GM18502 (cell line): ENCODE results near the gene C1QTNF9.
"Not testable (repeated sequence)": the region's sequence is repeated elsewhere in the genome, so short reads cannot be mapped to it uniquely, and the experiment has no call there.

Experiments used
- ATAC-seq: cut with Tn5 transposase; IDR thresholded peaks from one replicate; pipeline ENCODE4 v1.9.1; 2021; ENCODE audit warnings: mild to moderate bottlenecking; ENCODE audit not compliant: unreplicated experiment, poor library complexity

Gene C1QTNF9

DNA sequence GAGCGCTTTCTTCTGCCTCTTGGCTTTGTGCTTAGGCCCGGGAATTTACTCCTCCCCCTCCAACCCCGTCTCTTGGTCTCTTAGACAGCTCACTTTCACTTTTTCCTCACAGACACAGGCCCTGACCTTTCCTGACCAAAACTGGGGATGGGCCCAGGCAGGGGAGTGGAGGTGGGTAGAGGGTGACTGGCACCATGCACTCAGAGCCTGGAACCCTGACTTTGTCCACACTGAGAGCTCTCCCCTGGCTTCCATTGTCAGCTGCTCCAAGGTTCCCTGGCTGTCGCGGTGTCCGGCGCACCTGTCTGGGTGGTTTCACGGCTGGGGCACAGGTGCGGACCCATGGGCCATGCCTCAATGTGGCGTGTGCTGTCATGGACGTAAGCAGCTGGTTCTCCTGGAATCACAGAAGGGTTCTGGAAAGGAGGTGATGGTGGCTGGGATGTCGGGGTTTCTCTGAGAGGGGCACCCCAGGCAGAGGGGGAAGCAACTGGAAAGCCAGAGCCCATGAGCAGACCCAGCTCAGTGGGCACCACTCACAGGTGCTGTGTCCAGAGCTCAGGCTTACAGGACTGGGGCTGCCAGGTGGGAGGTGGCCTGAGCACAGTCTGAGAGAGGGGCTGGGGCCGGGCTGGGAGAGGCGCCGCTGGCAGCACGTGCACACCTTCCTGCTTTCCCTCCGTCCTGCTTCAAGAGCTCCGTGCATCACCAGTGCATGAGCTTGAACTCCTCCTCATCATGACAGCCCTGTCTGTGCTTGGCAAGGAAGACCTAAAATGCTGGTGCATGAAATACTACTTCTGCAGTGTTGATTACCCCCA lies 28.0 kb upstream of the C1QTNF9 start:
- ATAC-seq = no peak

DNA sequence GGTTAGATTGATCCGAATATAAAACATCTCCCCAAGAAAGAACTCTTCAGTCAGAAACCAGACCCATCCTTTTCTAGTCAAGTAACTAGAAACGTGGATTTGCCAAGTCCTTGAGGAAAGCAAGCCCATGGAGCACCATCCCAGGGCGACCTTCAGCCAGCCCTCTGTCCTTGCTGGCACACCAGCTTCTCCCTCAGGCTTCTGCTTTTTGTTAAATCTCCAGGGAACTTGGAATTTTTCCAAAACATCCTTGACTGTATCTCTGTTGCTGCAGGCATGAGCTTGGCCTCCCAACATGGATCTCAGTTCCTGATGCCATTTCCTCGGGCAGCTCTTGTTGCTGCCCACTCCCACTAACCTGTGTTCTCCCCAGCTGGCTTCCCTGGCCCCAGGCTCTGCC lies 27.1 kb upstream of the C1QTNF9 start:
- ATAC-seq = no peak

DNA sequence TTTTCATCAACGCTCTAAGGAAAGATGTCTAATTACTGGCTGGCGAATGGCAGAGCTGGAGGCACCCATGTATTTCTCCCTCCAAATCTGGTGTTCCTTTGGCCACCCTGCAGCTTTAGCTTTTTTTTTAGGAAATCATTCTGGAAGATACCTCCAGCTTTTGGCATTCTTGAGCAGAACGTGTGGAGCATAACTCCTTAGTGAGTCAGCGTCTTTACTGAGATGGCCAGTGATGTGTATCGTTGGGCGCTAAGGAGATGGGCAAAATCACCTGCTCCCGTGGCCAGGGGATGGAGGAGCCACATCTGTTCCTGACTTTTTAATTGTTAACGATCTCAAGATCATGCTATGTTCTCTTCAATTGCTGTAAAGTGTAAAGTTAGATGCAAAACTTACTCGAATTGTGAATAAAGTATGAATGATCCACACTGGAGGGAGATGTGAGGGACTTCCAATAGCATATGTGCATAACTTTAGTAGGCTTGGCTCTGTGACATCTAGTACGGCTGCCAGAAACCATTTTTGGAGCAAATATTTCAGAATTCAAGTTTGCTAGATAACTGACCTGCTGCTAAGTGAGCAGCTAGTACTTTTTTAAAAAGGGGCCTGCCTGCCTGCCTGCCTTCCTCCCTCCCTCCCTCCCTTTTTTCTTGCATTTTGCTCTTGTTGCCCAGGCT lies 24.4 kb upstream of the C1QTNF9 start:
- no peak for ATAC-seq

DNA sequence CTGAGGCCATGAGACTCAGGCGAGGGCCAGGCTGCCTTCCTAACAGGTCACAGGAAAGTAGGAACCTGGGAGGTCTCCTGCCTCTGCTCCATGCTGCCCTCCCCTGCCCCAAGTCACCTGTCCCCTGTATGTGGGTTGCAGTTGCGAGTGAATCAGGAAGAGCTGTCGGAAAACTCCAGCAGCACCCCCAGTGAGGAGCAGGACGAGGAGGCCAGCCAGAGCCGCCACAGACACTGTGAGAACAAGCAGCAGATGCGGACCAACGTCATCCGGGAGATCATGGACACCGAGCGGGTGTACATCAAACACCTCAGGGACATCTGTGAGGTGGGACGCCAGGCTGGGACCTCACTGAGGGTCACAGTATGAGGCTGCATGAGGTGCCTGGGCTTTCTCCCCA lies 22.8 kb upstream of the C1QTNF9 start:
- ATAC-seq = no peak

DNA sequence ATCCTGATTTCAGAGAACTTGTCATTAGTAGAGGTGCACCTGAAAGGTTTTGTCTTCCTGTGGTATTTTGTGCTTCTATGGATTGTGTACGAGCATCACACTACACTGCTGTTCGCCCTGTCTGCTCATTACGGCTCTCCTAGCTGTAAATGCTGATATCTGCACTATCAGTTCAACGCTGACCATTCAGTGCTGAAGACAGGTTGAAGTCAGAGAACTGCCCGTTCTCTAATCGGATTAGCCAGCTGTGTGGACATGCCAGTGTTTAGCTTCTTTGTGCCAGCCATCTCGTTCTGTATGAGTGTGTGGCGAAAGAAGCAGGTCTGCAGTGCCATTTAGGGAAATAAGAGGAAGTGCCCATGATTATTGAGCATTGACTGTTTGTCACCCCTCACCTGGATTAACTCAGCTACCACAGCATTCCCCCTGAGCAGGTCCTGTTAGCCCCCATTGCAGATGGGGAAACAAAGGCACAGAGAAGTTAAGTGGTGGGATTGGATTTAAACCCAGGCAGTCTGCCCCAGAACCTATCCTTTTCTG lies 21.6 kb upstream of the C1QTNF9 start:
- no peak for ATAC-seq

DNA sequence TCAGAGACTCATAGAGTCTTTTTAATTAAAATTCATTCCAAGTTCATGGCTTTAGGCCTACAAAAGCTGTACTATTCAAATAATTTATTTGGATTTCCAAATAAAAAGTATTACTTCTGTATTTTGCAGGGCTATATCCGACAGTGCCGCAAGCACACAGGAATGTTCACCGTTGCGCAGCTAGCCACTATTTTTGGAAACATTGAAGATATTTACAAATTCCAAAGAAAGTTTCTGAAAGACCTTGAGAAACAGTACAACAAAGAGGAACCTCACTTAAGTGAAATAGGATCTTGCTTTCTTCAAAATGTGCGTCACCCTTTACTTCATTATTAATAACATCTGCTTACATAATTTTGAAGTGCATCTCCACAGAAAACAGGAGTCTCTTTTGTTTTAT lies 20.5 kb upstream of the C1QTNF9 start:
- no peak for ATAC-seq

DNA sequence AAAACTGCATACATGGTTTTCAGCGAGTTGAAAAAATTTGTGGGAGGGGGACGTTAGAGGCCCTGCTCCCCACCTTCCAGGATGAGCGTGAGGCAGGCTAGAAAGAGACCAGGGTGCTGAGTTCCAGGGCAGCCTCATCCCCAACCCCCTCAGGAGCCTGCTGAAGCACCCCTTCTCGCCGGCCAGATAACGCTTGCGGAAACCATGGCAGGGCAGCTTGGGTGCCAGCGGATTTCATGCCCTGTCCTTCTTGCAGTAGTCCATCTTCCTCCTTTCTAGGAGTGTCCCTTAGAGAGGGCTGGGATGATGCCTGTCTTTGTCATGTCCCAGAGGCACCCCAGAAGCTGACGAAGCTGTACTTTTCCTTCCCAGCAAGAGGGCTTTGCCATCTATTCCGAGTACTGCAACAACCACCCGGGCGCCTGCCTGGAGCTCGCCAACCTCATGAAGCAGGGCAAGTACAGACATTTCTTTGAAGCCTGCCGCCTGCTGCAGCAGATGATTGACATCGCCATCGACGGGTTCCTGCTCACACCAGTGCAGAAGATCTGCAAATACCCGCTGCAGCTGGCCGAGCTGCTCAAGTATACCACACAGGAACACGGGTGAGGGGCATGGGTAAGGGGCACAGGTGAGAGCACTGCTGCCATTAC lies 19.0 kb upstream of the C1QTNF9 start:
- ATAC-seq = no peak

DNA sequence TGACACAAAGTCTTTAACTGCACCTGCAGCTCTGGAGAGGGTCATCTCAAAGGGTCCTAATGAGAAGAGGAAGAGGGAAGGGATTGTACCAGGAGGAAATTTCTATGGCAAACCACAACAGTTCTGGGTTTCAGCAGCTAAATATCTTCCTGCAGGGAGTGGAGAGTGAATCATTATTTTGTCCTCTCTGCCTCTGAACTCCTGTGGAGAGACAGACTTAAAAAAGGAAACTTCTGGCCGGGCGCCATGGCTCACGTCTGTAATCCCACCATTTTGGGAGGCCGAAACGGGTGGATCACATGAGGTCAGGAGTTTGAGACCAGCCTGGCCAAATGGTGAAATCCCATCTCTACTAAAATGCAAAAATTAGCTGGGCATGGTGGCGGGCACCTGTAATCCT lies 16.9 kb upstream of the C1QTNF9 start:
- no peak for ATAC-seq

DNA sequence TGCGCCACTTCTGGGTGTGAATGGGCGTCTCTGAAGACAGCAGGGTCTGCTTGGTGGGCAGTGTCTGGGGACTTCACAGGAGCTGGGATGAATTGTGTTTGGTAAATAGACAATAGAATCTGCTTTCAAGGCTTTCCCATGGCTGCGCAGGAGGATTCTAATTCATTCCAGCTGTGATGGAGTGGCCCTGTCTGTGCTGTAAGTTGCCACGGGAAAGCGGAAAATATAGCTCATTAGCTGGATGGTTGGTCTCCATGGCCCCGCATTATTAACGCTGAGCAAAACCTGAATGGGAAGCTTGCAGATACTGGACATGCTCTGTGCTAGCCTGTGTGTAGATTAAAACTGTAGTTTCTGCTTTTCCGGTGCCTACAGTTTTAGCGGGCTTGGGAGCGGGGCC lies 15.6 kb upstream of the C1QTNF9 start:
- no peak for ATAC-seq

DNA sequence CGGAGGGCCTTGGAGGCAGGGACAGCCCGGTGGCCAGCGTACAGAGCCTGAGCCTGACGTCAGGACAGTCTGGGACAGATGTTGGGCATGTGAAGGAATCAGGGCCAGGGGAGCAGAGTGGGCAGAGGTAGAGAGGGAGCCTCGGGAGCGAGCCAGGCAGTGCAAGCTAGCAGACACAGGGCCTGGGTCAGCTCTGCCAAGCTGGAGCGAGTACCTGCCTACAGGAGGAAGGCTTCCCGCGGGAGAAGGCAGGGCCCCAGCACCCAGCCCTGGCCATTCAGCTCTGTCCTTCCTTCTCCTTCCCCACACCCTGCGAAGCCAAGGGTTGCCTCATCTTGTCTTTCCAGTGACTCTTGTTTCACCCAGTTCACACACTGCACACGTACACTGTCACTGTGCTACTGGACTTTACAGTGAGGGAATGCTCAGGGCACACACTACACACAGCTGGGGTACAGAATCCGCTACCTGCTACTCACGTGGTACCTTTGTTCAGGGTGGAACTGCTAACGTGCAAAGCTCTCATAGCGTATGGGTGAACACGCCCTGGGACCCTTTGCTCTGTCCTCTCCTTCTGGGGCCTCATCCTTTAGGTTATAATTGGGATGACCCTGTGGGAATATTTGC lies 9.8 kb upstream of the C1QTNF9 start:
- no peak for ATAC-seq

DNA sequence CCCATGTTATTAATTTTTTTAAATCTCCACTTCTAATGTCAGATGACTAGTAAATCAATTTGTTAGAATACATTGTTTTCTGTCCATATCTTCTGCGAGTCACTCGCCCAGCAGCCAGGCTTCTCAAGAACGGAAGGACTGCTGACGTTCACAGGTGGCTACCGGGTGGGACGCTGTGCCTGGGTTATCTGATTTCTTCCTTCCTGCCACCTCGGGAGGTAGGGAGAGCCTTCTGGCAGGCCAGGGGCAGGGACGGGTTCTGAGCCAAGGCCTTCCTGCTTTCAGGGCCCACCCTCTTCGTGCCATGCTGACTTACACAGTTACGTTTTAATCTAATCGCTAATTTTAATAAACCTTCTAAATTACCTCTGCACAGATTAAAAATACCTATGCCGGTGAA lies 7.9 kb upstream of the C1QTNF9 start:
- ATAC-seq = no peak

DNA sequence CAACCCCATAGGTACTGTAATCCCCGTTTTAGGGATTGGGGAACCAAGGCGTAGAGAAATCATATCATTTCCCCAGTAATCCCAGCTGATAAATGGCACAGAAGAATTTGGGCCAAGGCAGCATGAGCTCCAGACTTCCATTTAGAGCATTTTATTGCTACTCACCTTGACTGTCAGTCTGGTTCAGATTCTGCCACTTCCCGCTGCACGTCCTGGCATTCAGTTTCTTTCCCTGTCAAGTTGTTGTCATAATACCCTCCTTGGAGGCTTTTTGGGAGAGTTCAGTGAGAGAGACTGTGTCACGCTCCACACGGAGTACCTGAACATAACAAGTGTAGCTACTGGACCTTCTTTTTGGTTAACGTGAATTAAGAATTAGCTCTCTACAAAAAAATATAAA lies 7.5 kb upstream of the C1QTNF9 start:
- ATAC-seq = no peak

DNA sequence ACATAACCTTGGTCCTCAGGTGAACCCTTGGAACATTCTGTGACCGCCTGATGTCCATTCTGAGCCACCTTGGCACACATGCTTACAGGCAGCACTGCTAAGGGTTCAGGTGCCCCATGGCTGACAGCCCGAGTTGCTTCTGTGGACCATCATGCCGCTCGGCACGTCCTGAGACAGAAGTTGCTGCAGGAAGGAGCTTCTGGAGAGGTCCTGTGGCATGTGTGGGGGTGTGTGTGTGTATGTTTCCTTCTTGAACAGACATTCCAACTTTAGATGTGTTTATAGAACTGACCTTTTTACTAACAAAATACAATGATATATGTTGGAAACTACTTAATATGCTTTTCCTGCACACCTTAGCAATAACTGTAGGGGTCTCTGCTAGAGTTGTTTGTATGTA lies 4.8 kb upstream of the C1QTNF9 start:
- ATAC-seq = no peak

DNA sequence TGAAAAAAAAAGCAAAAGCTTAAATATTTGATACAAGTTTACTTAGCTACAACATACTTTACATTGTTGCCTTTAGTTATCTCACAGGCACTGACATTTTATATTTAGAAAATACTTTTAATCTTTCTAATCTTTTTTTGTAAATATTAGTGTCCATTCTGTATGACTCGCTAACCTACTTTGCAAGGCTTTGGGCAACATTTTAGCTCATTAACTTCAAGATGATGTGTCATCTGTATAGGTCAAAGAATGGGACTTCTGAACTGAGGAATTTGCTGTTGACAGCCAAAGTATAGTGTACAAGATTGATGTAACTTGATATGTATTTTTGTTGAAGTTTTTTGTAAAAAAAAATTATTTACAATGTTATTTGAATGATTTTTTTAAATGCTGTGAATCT lies 2.7 kb upstream of the C1QTNF9 start:
- no peak for ATAC-seq

DNA sequence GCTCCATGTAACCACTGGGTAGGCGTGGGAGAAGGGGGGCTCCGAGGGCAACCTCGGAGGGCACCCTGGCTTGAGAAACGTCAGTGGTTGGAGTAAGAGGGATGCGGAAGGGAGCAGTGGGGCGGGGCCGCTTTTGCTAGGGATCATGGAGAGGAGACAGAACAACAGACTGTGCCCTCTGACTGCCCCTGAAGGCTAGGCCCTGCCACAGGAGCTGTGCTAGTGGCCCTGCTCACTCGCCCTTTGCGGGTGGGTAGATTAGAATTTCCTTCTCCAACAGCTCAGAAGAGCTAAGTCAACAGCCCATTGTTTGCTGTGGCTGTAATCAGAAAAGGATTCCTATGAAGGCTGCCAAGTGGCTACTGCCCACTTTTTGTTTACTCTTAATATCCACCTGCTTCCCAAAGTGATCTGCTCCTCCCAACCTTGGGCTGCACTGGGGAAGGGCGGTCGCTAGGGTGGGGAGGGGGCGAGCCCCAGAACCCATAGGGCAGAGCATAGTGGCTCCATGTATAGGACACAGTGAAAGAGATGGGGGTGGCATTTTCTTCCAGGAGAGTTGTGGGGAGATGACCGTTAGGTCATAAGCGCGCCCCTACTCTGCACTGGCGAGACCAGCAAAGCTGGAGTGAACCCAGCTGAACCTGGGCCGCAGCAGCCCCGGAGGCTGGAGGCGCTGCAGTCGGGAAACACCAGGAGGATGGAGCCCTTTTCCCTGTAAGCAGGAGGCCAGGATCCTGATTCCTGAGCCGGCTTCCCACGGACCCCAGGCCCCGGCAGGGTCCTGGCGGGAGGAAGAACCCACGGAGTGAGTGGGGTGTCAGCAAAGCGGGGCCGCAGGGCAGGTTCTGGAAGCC lies 1.9 kb upstream of the C1QTNF9 start:
- ATAC-seq = no peak

DNA sequence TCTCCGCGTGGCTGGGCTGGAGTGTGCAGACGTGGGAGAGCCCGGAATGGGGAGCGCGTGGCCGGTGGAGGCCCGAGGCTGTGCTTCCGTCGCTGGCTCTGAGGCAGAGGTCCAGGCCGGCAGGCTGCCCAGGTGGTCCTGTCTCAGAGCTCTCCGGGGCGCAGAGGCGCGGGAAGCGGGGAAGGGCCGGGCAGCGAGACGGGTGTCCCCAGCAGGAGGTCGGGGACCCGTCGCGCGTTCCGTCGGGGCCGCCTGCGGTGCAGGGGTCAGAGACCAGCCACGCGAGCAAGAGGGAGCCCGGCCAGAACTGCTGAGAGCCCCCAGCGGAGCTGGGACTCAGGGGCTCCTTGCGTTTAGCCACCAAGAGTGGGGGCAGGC lies 1.3 kb upstream of the C1QTNF9 start:
- no peak for ATAC-seq

DNA sequence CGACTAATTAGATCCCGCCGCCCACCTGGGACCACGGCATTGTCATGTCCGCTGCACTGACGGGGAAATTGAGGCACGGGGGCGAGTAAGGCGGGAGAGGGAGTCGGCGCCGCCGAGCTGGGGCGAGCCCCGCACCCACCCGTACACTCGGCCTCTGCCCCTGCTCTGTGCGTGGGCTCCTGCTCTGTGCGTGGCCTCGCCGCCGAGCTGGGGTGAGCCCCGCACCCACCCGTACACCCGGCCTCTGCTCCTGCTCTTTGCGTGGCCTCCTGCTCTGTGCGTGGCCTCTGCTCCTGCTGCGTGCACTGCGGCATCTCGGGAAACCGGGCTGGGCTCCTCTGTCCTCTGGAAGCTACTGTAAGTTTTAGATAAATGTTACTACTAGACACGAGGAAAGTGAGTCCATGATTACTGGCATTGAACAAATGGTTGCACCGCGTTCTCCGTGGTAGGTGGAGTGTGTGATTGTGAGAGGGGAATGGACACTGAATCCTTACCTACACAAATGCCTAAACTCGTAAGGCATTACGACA lies 826 bp upstream of the C1QTNF9 start:
- ATAC-seq = no peak

DNA sequence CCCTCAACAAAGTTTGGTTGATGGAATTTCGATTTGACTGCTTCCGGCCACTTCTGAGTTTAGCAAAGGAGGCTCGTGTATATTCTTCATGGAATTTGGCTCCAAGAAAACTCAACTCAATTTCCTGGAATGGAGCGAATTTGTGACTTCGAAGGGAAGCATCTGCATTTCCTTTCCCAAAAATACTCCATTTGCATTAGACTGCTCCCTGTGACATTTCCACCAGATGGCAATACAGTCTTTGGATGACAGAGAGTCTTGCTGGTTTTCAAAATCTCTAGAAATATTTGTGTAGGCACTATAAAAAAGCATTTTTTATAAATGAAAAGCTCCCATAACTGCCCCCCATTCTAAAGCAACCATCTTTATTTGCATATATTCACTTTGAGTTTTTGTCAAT lies 4.1 kb downstream of the C1QTNF9 start:
- ATAC-seq = no peak

DNA sequence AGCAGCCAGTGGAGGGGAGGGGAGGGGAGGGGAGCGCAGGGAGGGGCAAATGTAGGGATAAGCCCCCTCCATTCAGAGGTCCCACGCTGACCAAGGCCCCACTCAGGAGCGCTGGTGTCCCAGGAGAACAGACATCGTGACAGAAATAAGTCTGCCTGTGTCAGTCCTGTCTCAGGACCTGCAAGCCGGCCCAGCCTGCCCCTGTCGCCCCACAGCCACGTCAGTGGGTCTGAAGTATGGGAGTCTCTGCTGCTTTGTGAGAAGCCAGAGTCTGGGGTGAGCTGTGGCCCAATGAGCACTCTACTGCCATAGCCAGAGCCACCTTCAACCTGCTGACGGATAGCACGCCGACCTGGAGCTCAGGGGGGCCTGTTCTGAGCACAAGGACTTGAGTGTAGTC lies 8.5 kb downstream of the C1QTNF9 start:
- not testable (repeated sequence) for ATAC-seq

DNA sequence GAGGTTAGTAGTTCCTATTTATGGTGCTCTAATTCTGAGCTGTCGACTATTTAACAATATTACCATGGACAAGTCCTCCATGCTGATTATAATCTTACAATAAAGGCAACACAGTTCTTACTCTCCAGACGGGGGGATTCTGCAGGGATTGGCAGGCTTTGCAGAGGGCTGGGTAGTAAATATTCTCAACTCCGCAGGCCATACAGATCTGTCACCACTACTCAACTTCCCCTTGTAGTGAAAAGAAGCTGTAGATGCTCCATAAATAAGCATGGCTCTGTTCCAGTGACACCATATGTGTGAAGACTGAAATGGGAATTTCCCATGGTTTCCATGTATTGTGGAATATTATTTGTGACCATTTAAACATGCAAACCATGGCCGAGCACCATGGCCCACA lies 9.5 kb downstream of the C1QTNF9 start:
- not testable (repeated sequence) for ATAC-seq
